PFSK-1 (cell line): ENCODE measurements around the gene MAIP1.

Experiments used
- FOXP2 ChIP-seq: optimal IDR thresholded peaks from 2 replicates; pipeline ENCODE3; 2011; ENCODE audit warnings: borderline replicate concordance, control low read depth, inconsistent platforms; ENCODE audit not compliant: insufficient read depth; ENCODE audit errors: extremely low read length, extremely low read depth
- POLR2AphosphoS5 ChIP-seq: IDR thresholded peaks from 2 replicates; pipeline ENCODE4 v1.6.1; 2012; ENCODE audit warnings: low read depth, mild to moderate bottlenecking, control low read depth, low read length, moderate library complexity
- REST ChIP-seq, 2 experiments: IDR thresholded peaks; 2 replicates each; pipeline versions ENCODE4 v1.6.1 to v1.8.0; 2011 to 2012; ENCODE audit warnings: low read depth in 2 of 2, low read length in 2 of 2, control low read depth in 1 of 2, inconsistent platforms in 1 of 2, mild to moderate bottlenecking in 1 of 2, moderate library complexity in 1 of 2; ENCODE audit not compliant: insufficient read depth in 1 of 2
- SIN3A ChIP-seq: IDR thresholded peaks from 2 replicates; pipeline ENCODE4 v1.6.1; 2012; ENCODE audit warnings: mild to moderate bottlenecking, low read length, moderate library complexity, borderline replicate concordance; ENCODE audit not compliant: insufficient read depth
- TAF1 ChIP-seq: IDR thresholded peaks from 2 replicates; pipeline ENCODE4 v1.6.1; 2012; ENCODE audit warnings: low read length, control low read depth, borderline replicate concordance; ENCODE audit not compliant: insufficient read depth

GRCh38 chr2:199907008-199907714 is 48.2 kb upstream of the MAIP1 start:
- TF ChIP-seq POLR2AphosphoS5 = no peak
- no peak for TF ChIP-seq REST (IDR thresholded peaks at IDR 0.05; ENCODE audit: insufficient read depth in 1 of 2, low read depth in 2 of 2, low read length in 2 of 2)
- TF ChIP-seq SIN3A = no peak
- no peak for TF ChIP-seq TAF1
- no peak for TF ChIP-seq FOXP2
